Measurements from ENCODE around the gene PDE4D. TPM values are rescaled to one million over a fixed set of nuclear protein-coding genes. Genes with fewer than 3 reads are reported as not detected.

The PDE4D gene
- polyA plus RNA-seq, 1 donor (not counting 4 experiments of a cell fraction or from before 2014, with no cell fraction given), result 3.6 TPM

GRCh38 chr5:59421986-59422941, 471.3 kb downstream of the PDE4D start:
- no peaks in the 10 kb centered on the region for H3K79me2 ChIP-seq (ENCODE audit: control insufficient read depth, insufficient read depth, low read length)
- TF ChIP-seq CTCF (optimal IDR thresholded peaks at IDR 0.05 in 1 of 3, IDR thresholded peaks at IDR 0.05 in 1 of 3, conservative IDR thresholded peaks at IDR 0.05 in 1 of 3; ENCODE audit: extremely low read depth in 1 of 3, insufficient read depth in 2 of 3, low read length in 3 of 3) (no peak), EZH2 (IDR thresholded peaks at IDR 0.05; ENCODE audit: low read length) (no peak)
- FAIRE-seq, result no peak
- no peak overlapping the region for H2AFZ ChIP-seq (ENCODE audit: control insufficient read depth, low read length)
- no peak overlapping the region for H3K4me2 ChIP-seq (ENCODE audit: control insufficient read depth, extremely low read depth, insufficient read depth, low read depth, low read length)
- DNase-seq (ENCODE audit: low read depth, low spot score), result no peak
- no peaks in the 10 kb centered on the region for H3K27me3 ChIP-seq (ENCODE audit: control insufficient read depth, extremely low read depth, insufficient read depth, low read length)
- no peaks in the 10 kb centered on the region for H3K9me1 ChIP-seq (ENCODE audit: control insufficient read depth, extremely low read depth, insufficient read depth, low read length)
- H3K9ac ChIP-seq (ENCODE audit: control insufficient read depth, extremely low read depth, insufficient read depth, low read length), result no peak overlapping the region
- no peak overlapping the region for H3K4me3 ChIP-seq (ENCODE audit: control insufficient read depth in 2 of 3, extremely low read depth in 1 of 3, insufficient read depth in 2 of 3, low read depth in 1 of 3, low read length in 3 of 3)
- dilution Hi-C loops (cut with MboI; ENCODE audit: extremely low pct_ligation_motif_present, low sequenced_read_pairs), result no loop called here
- no peaks in the 10 kb centered on the region for H3K4me1 ChIP-seq (ENCODE audit: control insufficient read depth, extremely low read depth, insufficient read depth, low read length)
- no peaks in the 10 kb centered on the region for H4K20me1 ChIP-seq (ENCODE audit: control insufficient read depth, extremely low read depth, insufficient read depth, low read length)
- no peaks in the 10 kb centered on the region for H3K36me3 ChIP-seq (ENCODE audit: control insufficient read depth in 2 of 2, extremely low read depth in 1 of 2, insufficient read depth in 2 of 2, low read length in 2 of 2)
- no peaks in the 10 kb centered on the region for H3K9me3 ChIP-seq (ENCODE audit: control insufficient read depth, low read depth, low read length)
- no peak overlapping the region for H3K27ac ChIP-seq (ENCODE audit: control insufficient read depth, insufficient read depth, low read length)

GRCh38 chr5:59420596-59420995, 472.9 kb downstream of the PDE4D start:
- H3K9ac ChIP-seq (ENCODE audit: control insufficient read depth, extremely low read depth, insufficient read depth, low read length), result no peak overlapping the region
- no peaks in the 10 kb centered on the region for H3K36me3 ChIP-seq (ENCODE audit: control insufficient read depth in 2 of 2, extremely low read depth in 1 of 2, insufficient read depth in 2 of 2, low read length in 2 of 2)
- TF ChIP-seq EZH2 (IDR thresholded peaks at IDR 0.05; ENCODE audit: low read length) (no peak), CTCF (optimal IDR thresholded peaks at IDR 0.05 in 1 of 3, IDR thresholded peaks at IDR 0.05 in 1 of 3, conservative IDR thresholded peaks at IDR 0.05 in 1 of 3; ENCODE audit: extremely low read depth in 1 of 3, insufficient read depth in 2 of 3, low read length in 3 of 3) (no peak)
- no peaks in the 10 kb centered on the region for H3K4me1 ChIP-seq (ENCODE audit: control insufficient read depth, extremely low read depth, insufficient read depth, low read length)
- no peaks in the 10 kb centered on the region for H4K20me1 ChIP-seq (ENCODE audit: control insufficient read depth, extremely low read depth, insufficient read depth, low read length)
- H3K4me2 ChIP-seq (ENCODE audit: control insufficient read depth, extremely low read depth, insufficient read depth, low read depth, low read length), result no peak overlapping the region
- no peak overlapping the region for H3K4me3 ChIP-seq (ENCODE audit: control insufficient read depth in 2 of 3, extremely low read depth in 1 of 3, insufficient read depth in 2 of 3, low read depth in 1 of 3, low read length in 3 of 3)
- H2AFZ ChIP-seq (ENCODE audit: control insufficient read depth, low read length), result no peak overlapping the region
- dilution Hi-C loops (cut with MboI; ENCODE audit: extremely low pct_ligation_motif_present, low sequenced_read_pairs), result no loop called here
- no peak for DNase-seq (ENCODE audit: low read depth, low spot score)
- H3K27ac ChIP-seq (ENCODE audit: control insufficient read depth, insufficient read depth, low read length), result no peak overlapping the region
- no peaks in the 10 kb centered on the region for H3K79me2 ChIP-seq (ENCODE audit: control insufficient read depth, insufficient read depth, low read length)
- H3K9me1 ChIP-seq (ENCODE audit: control insufficient read depth, extremely low read depth, insufficient read depth, low read length), result no peaks in the 10 kb centered on the region
- H3K9me3 ChIP-seq (ENCODE audit: control insufficient read depth, low read depth, low read length), result no peaks in the 10 kb centered on the region
- H3K27me3 ChIP-seq (ENCODE audit: control insufficient read depth, extremely low read depth, insufficient read depth, low read length), result no peaks in the 10 kb centered on the region
- no peak for FAIRE-seq
